Gastrocnemius medialis (tissue), 4 donors: ENCODE data around the gene GPR32. TPM values are rescaled to one million over a fixed set of nuclear protein-coding genes. Genes with fewer than 3 reads are reported as not detected.

Source experiments
- ATAC-seq, 2 donors: fragments of 150-250 bp; one replicate each; pipeline ENCODE4 v1.9.1; 2016
- DNase-seq, 2 donors: peaks; one replicate each; pipeline ENCODE4 v3.0.0-alpha.2; 2019
- H3K27ac ChIP-seq, 4 donors: fragments of 200-600 bp; sonication (generic); 1 replicate in 1 of 4; 2 replicates in 3 of 4; pipeline ENCODE4 v1.5.1; 2016 to 2018; ENCODE audit warnings: mild to moderate bottlenecking in 2 of 4, moderate library complexity in 1 of 4
- H3K27me3 ChIP-seq, 3 donors: fragments of 200-600 bp; sonication (generic) in 2 of 3; 1 replicate in 1 of 3; 2 replicates in 2 of 3; pipeline versions ENCODE4 v1.5.1 to v1.6.0; 2016 to 2019; ENCODE audit warnings: mild to moderate bottlenecking in 1 of 3, moderate library complexity in 1 of 3
- H3K36me3 ChIP-seq, 2 donors: fragments of 200-600 bp; sonication (generic) in 1 of 2; one replicate each; pipeline ENCODE4 v1.5.1; 2017 to 2018
- H3K4me1 ChIP-seq, 2 donors: fragments of 200-600 bp; sonication (generic) in 1 of 2; one replicate each; pipeline ENCODE4 v1.5.1; 2016 to 2017; ENCODE audit warnings: mild to moderate bottlenecking in 2 of 2
- H3K4me3 ChIP-seq, 4 donors: fragments of 200-600 bp; sonication (generic) in 3 of 4; 1 replicate in 1 of 4; 2 replicates in 3 of 4; pipeline ENCODE4 v1.5.1; 2016 to 2019; ENCODE audit warnings: mild to moderate bottlenecking in 2 of 4
- H3K9me3 ChIP-seq, 3 donors: fragments of 200-600 bp; sonication (generic) in 2 of 3; 1 replicate in 1 of 3; 2 replicates in 2 of 3; pipeline ENCODE4 v1.5.1; 2016 to 2019
- POLR2A ChIP-seq, 2 donors: fragments of 450-650 bp; IDR thresholded peaks; one replicate each; pipeline ENCODE4 v1.6.1; 2017; ENCODE audit warnings: antibody characterized with exemption in 2 of 2, mild to moderate bottlenecking in 2 of 2, moderate library complexity in 2 of 2
- in situ Hi-C, 4 donors: fragments of 200-750 bp; cut with MboI; loops; one replicate each; pipeline versions ENCODE4 v1.15.0 to v1.8.0; 2017; ENCODE audit warnings: low sequenced_read_pairs in 4 of 4
- intact Hi-C: fragments of 100-400 bp; cut with DNase I; formaldehyde crosslinking; loops from one replicate; pipeline ENCODE4 v1.15.1; 2023; ENCODE audit warnings: low total_unique reads
- total RNA-seq, 4 donors: library from RNA; depleted of rRNA; stranded (reverse); fragments of >200 nt; gene quantifications; one replicate each; pipeline versions ENCODE4 v1.1.0 to v1.2.3, GENCODE V29; 2016
- TF ChIP-seq, protein P1 (sequence below), 5 experiments: fragments of 450-650 bp in 3 of 5; fragments of 200-600 bp in 2 of 5; sonication (generic) in 2 of 5; IDR thresholded peaks in 4 of 5; conservative IDR thresholded peaks in 1 of 5; 1 replicate in 4 of 5; 2 replicates in 1 of 5; pipeline ENCODE4 v1.5.1; 2016 to 2019; ENCODE audit warnings: antibody characterized with exemption in 5 of 5, mild to moderate bottlenecking in 3 of 5, moderate library complexity in 3 of 5

The GPR32 gene
- total RNA-seq, 4 donors from 2014 or later, result not detected

DNA sequence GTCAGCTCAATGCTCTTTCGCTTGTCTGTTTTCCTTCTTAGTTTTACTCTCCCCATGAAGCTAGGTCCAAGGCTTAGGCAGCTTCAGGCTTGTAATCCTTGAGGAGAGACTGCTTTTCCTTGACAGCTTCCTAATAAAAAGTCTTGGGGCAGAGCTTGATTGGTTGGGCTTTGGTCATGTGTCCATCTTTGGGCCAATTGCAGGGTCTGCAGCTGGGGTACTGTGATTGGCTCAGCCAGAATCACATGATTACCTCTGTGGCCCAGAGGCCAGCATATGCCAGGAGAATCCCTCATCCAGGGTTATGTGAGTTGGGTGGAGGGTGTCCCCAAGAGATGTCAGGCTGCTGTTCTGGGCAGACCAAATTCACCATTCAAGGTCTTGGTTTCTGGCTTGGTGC lies 45.2 kb downstream of the GPR32 start:
- in situ Hi-C loops, result no loop called here
- H3K9me3 ChIP-seq, result no peaks in the 10 kb centered on the region
- TF ChIP-seq POLR2A (IDR thresholded peaks at IDR 0.05), result no peak
- TF ChIP-seq, protein P1, sequence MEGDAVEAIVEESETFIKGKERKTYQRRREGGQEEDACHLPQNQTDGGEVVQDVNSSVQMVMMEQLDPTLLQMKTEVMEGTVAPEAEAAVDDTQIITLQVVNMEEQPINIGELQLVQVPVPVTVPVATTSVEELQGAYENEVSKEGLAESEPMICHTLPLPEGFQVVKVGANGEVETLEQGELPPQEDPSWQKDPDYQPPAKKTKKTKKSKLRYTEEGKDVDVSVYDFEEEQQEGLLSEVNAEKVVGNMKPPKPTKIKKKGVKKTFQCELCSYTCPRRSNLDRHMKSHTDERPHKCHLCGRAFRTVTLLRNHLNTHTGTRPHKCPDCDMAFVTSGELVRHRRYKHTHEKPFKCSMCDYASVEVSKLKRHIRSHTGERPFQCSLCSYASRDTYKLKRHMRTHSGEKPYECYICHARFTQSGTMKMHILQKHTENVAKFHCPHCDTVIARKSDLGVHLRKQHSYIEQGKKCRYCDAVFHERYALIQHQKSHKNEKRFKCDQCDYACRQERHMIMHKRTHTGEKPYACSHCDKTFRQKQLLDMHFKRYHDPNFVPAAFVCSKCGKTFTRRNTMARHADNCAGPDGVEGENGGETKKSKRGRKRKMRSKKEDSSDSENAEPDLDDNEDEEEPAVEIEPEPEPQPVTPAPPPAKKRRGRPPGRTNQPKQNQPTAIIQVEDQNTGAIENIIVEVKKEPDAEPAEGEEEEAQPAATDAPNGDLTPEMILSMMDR (IDR thresholded peaks at IDR 0.05 in 4 of 5, conservative IDR thresholded peaks at IDR 0.05 in 1 of 5), result no peak
- no peaks in the 10 kb centered on the region for H3K4me1 ChIP-seq
- no peak overlapping the region for H3K27ac ChIP-seq
- H3K27me3 ChIP-seq, result peaks cover 23 to 36% (median 35%) of the 10 kb centered on the region in 3 donors
- H3K36me3 ChIP-seq, result no peaks in the 10 kb centered on the region
- DNase-seq, result no peak
- no peak overlapping the region for H3K4me3 ChIP-seq
- intact Hi-C loops, result no loop called here
- no peak for ATAC-seq

DNA sequence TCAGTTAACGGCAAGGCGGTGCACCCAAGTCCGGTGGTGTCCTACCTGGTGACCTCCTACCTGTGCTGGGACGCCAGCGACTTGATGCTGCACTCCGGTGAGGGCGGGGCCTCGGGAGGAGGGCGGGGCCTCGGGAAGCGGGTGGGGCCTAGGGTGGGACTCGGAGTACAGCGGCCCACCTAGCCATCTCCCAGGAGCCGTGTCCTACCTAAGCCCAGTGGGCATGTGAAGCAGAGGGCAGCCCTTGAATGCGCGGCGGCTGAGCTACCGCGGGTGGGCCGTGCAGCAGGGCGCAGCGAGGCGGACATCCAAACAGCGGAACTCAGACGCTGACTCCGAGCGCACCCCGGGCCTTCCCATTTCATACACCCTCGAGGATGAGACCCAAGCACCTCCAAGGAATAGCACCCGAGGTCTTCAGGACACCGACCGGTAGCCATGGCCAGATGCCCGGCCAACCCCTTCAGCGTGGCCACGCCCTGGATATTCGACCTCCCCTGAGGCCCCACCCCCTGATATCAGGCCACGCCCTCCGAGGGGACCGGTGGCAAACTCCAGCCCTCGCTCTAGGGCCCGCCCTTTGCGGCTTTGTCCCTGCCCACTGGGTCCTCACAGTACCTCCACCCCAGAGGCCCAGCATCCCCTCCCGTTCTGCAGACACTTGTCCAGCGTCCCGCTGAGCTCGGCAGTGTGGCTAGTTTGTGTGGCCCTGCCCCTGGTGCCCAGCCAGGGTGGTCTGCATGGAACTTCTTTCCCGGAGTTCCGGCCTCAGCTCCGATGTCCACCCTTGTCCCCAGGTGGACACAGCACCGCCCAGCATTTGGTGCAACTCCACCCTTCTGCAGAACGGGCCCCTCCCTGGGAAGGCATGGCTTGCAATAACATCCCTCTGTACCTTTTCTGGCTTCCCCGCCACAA lies 47.9 kb downstream of the GPR32 start:
- in situ Hi-C loops (no loop called here), intact Hi-C loops (no loop called here)
- no peak overlapping the region for H3K27ac ChIP-seq
- ATAC-seq (no peak), DNase-seq (no peak)
- H3K4me3 ChIP-seq, result peak overlapping the region in 2 of 4 donors; percentile 25 to 28
- no peaks in the 10 kb centered on the region for H3K9me3 ChIP-seq
- H3K27me3 ChIP-seq, result peaks cover 41 to 53% (median 53%) of the 10 kb centered on the region in 3 donors
- TF ChIP-seq, protein P1 (IDR thresholded peaks at IDR 0.05 in 4 of 5, conservative IDR thresholded peaks at IDR 0.05 in 1 of 5), result no peak
- no peak for TF ChIP-seq POLR2A (IDR thresholded peaks at IDR 0.05)
- no peaks in the 10 kb centered on the region for H3K36me3 ChIP-seq
- no peaks in the 10 kb centered on the region for H3K4me1 ChIP-seq

DNA sequence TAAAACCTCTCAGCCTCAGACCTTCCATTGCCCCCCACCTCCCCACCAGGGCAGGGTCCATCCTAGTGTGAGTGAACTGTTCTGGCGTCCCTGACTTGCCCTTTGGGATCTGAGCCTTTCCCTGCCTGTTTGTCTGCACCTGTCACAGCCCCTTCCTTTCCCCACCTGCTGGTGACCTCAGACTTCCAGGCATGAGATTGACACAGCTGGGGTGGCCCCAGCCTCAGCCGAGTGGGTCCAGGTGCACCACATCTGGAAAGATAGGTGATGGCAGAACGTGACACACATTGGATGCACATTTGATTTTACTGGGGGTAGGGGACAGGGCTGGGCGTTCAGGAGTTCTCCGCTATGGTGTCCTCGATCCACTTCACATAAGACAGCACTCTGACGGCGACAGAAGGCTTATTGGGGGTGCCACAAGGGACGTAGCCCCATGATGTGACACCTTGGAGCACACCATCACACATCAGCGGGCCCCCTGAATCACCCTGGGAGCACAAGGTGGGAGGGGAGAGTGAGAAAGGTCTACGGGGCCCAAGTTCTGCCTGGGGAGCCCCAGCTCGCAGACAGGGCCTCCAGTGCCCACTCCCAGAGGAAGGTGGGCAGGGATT lies 48.7 kb downstream of the GPR32 start:
- no peak for TF ChIP-seq POLR2A (IDR thresholded peaks at IDR 0.05)
- TF ChIP-seq, protein P1 (IDR thresholded peaks at IDR 0.05 in 4 of 5, conservative IDR thresholded peaks at IDR 0.05 in 1 of 5), result no peak
- intact Hi-C loops, result no loop called here
- no peak overlapping the region for H3K4me3 ChIP-seq

DNA sequence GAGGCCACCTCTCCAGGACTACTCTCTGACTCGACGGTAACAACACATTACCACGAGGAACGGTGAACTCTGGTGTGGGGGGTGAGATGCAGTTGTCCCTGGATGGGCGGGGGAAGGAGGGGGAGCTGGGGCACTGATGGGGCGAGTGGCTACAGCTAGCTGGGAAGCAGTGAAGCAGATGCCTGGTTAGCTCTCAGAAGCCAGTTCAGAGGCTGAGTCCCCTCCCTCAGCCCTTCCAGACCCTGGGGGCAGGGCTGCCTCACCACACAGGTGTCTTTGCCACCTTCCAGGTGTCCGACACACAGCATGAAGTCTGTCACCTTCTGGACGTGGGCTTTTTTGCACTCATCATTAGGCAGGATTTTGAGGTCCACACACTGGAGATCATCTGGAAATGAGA lies 49.4 kb downstream of the GPR32 start:
- Histone ChIP-seq H3K4me3 (no peak overlapping the region), H3K27me3 (peaks cover 41 to 59% (median 53%) of the 10 kb centered on the region in 3 donors), H3K9me3 (no peaks in the 10 kb centered on the region), H3K27ac (no peak overlapping the region), H3K4me1 (no peaks in the 10 kb centered on the region), H3K36me3 (no peaks in the 10 kb centered on the region)
- intact Hi-C loops, result no loop called here
- ATAC-seq (no peak), DNase-seq (no peak)
- in situ Hi-C loops, result no loop called here
- TF ChIP-seq, protein P1 (IDR thresholded peaks at IDR 0.05 in 4 of 5, conservative IDR thresholded peaks at IDR 0.05 in 1 of 5), result no peak
- TF ChIP-seq POLR2A (IDR thresholded peaks at IDR 0.05), result no peak

More for the DNA sequence above, 48.7 kb downstream of the GPR32 start:
- H3K4me1 ChIP-seq, result no peaks in the 10 kb centered on the region
- in situ Hi-C loops, result no loop called here
- no peak for ATAC-seq
- peaks cover 41 to 59% (median 53%) of the 10 kb centered on the region in 3 donors for H3K27me3 ChIP-seq
- no peak overlapping the region for H3K27ac ChIP-seq
- H3K36me3 ChIP-seq, result no peaks in the 10 kb centered on the region
- no peak for DNase-seq
- H3K9me3 ChIP-seq, result no peaks in the 10 kb centered on the region
